K562 (cell line): ENCODE results near the gene SLC26A5. TPM values are rescaled to one million over a fixed set of nuclear protein-coding genes. Genes with fewer than 3 reads are reported as not detected.

Source experiments
- ATAC-seq: fragments of 200-7000 bp; cut with Tn5 transposase; 3 replicates; pipeline ENCODE4 v1.9.1; 2020; ENCODE audit warnings: moderate library complexity
- BruUV-seq: library from RNA; stranded (reverse); fragments of 400-500 nt; replicated peaks from 2 replicates; lab custom pipeline; 2021; lab: Mats Ljungman, UMichigan
- CTCF ChIA-PET: fragments of 300-600 bp; formaldehyde crosslinking; extraction: SDS; loops from one replicate; lab custom pipeline; 2021; ENCODE audit warnings: low intra/inter-chr PET ratio; lab: Yijun Ruan, JAX
- POLR2A ChIA-PET: fragments of 300-600, 350-650 bp; sonication (Branson Sonifier 250); formaldehyde crosslinking; extraction: SDS; loops from one replicate; lab custom pipeline; 2021; ENCODE audit warnings: antibody characterized with exemption, inconsistent platforms; lab: Yijun Ruan, JAX
- DNase-seq, 4 experiments: peaks; one replicate each; pipeline versions ENCODE4 v3.0.0 to v3.0.0-alpha.2; 2011 to 2018; ENCODE audit warnings: low spot score in 3 of 4, mixed read lengths in 3 of 4; ENCODE audit errors: extremely low read depth in 1 of 4
- FAIRE-seq: peaks from 2 replicates; lab custom pipeline; 2011; peaks lifted over from hg19 to GRCh38; lab: Jason Lieb, UNC
- H2AFZ ChIP-seq: 2 replicates; pipeline ENCODE4 v1.6.0; 2011; ENCODE audit warnings: low read depth, low read length, control low read depth, inconsistent platforms
- H3K27ac ChIP-seq: fragments of 200-600 bp; 3 replicates; pipeline ENCODE4 v1.8.0; 2011; ENCODE audit warnings: low read depth, mild to moderate bottlenecking, control low read depth, inconsistent platforms, low read length, moderate library complexity, mixed read lengths; ENCODE audit errors: extremely low read depth
- H3K27me3 ChIP-seq, 2 experiments: fragments of 300-600 bp in 1 of 2; 2 replicates in 1 of 2; 3 replicates in 1 of 2; pipeline versions ENCODE4 v1.6.0 to v1.8.0; 2011; ENCODE audit warnings: inconsistent platforms in 2 of 2, low read length in 2 of 2, mild to moderate bottlenecking in 1 of 2, mixed read lengths in 1 of 2, moderate library complexity in 1 of 2; ENCODE audit not compliant: control insufficient read depth in 2 of 2, insufficient read depth in 2 of 2
- H3K36me3 ChIP-seq: fragments of 300-600 bp; 3 replicates; pipeline ENCODE4 v1.8.0; 2011; ENCODE audit warnings: mild to moderate bottlenecking, low read length, inconsistent platforms; ENCODE audit not compliant: control insufficient read depth, insufficient read depth
- H3K4me1 ChIP-seq, 2 experiments: fragments of 200-600 bp in 1 of 2; replicated peaks in 1 of 2; 2 replicates in 1 of 2; 3 replicates in 1 of 2; pipeline versions ENCODE4 v1.5.1 to v1.8.0; 2011; ENCODE audit warnings: inconsistent platforms in 2 of 2, low read length in 2 of 2, mild to moderate bottlenecking in 1 of 2, mixed read lengths in 1 of 2, moderate library complexity in 1 of 2; ENCODE audit not compliant: control insufficient read depth in 2 of 2, insufficient read depth in 2 of 2
- H3K4me2 ChIP-seq: 2 replicates; pipeline ENCODE4 v1.6.1; 2011; ENCODE audit warnings: low read length, control low read depth, inconsistent platforms, mixed read lengths; ENCODE audit not compliant: insufficient read depth
- H3K4me3 ChIP-seq: fragments of 200-600 bp; sonication (generic), shearing (Covaris generic); 2 replicates; pipeline ENCODE4 v1.5.1; 2016; ENCODE audit warnings: control low read depth, inconsistent platforms
- H3K79me2 ChIP-seq: fragments of 200-600 bp; 3 replicates; pipeline ENCODE4 v1.8.0; 2011; ENCODE audit warnings: low read length, inconsistent platforms; ENCODE audit not compliant: control insufficient read depth, insufficient read depth
- H3K9ac ChIP-seq, 2 experiments: 2 replicates each; pipeline versions ENCODE4 v1.6.0 to v1.6.1; 2011; ENCODE audit warnings: low read depth in 2 of 2, low read length in 2 of 2, control low read depth in 1 of 2, inconsistent platforms in 1 of 2, mild to moderate bottlenecking in 1 of 2, mixed read lengths in 1 of 2; ENCODE audit not compliant: insufficient read depth in 1 of 2
- H3K9me1 ChIP-seq: one replicate; pipeline ENCODE4 v1.6.0; 2011; ENCODE audit warnings: inconsistent platforms, mild to moderate bottlenecking, low read length, moderate library complexity; ENCODE audit not compliant: control insufficient read depth, insufficient read depth
- H3K9me3 ChIP-seq: replicated peaks from 2 replicates; pipeline ENCODE4 v1.5.1; 2011; ENCODE audit warnings: low read depth, low read length, inconsistent platforms; ENCODE audit not compliant: control insufficient read depth, insufficient read depth
- H4K20me1 ChIP-seq: replicated peaks from 2 replicates; pipeline ENCODE4 v1.6.1; 2011; ENCODE audit warnings: low read length, inconsistent platforms, mixed read lengths; ENCODE audit not compliant: control insufficient read depth, insufficient read depth
- CBFB ChIP-seq: sonication (generic); formaldehyde crosslinking; IDR thresholded peaks from 2 replicates; pipeline ENCODE4 v1.4.0; 2020; ENCODE audit warnings: mild to moderate bottlenecking, missing genetic modification reagents
- HNRNPLL ChIP-seq: fragments of 200-400 bp; formaldehyde crosslinking; IDR thresholded peaks from 2 replicates; pipeline ENCODE4 v1.6.1; 2017; ENCODE audit warnings: low read length, low read depth, mild to moderate bottlenecking; ENCODE audit not compliant: poor library complexity, severe bottlenecking
- KAT2B ChIP-seq: IDR thresholded peaks from one replicate; pipeline ENCODE4 v1.6.1; 2012; ENCODE audit warnings: low read depth, mild to moderate bottlenecking, control low read depth, inconsistent platforms, low read length, moderate library complexity
- NFYB ChIP-seq: IDR thresholded peaks from 2 replicates; pipeline ENCODE4 v1.6.1; 2011; ENCODE audit warnings: mild to moderate bottlenecking, moderate library complexity; ENCODE audit not compliant: insufficient read length; ENCODE audit errors: extremely low read depth
- POLR2A ChIP-seq: fragments of 450-650 bp; conservative IDR thresholded peaks from 2 replicates; pipeline ENCODE4 v1.6.1; 2016
- PPARD ChIP-seq: fragments of 250-450 bp; sonication (Bioruptor Pico); IDR thresholded peaks from 2 replicates; pipeline ENCODE4 v1.8.0; 2022; ENCODE audit warnings: inconsistent platforms, mild to moderate bottlenecking, moderate library complexity
- PRMT5 ChIP-seq: sonication (generic); formaldehyde crosslinking; IDR thresholded peaks from 2 replicates; pipeline ENCODE4 v1.5.0; 2020; ENCODE audit warnings: missing genetic modification reagents
- SMARCE1 ChIP-seq: fragments of 450-650 bp; IDR thresholded peaks from 2 replicates; pipeline ENCODE4 v1.7.1; 2016; ENCODE audit warnings: mild to moderate bottlenecking
- SRSF7 ChIP-seq: fragments of 200-400 bp; formaldehyde crosslinking; optimal IDR thresholded peaks from 2 replicates; pipeline ENCODE3; 2017; ENCODE audit warnings: mild to moderate bottlenecking, low read depth, low read length
- WGBS: fragments of 100-300 bp; shearing (Covaris generic); methylation state at CpG from one replicate; pipeline ENCODE4 v1.1.6; 2016; ENCODE audit warnings: low coverage, mixed read lengths; ENCODE audit not compliant: insufficient coverage; ENCODE audit errors: missing lambda C conversion rate; 5-methylcytosine and 5-hydroxymethylcytosine counted together
- in situ Hi-C: fragments of 300-500 bp; cut with MboI; formaldehyde crosslinking; loops from 4 replicates; pipeline ENCODE4 v1.15.0; 2018; ENCODE audit warnings: inconsistent platforms, mixed read lengths
- intact Hi-C: fragments of 100-400 bp; cut with micrococcal nuclease; formaldehyde crosslinking; loops from 2 replicates; pipeline ENCODE4 v1.14.2; 2022
- polyA plus RNA-seq, 8 experiments: library from polyadenylated mRNA; depleted of rRNA in 4 of 8; stranded (reverse) in 5 of 8; unstranded in 3 of 8; fragments of >200 nt; fragmentation: Nextera tagmentation in 2 of 8; fragmentation: Illumina TruSeq in 1 of 8; extraction: Ambion mirVana in 2 of 8; extraction: Trizol in 1 of 8; gene quantifications; 2 replicates each; pipeline versions ENCODE4 v1.2.1 to v1.2.3, GENCODE V29; 2011 to 2014; ENCODE audit warnings: inconsistent platforms in 1 of 8, missing spikeins in 1 of 8
- total RNA-seq, 7 experiments: library from RNA; depleted of rRNA in 6 of 7; stranded (reverse); fragments of >200 nt in 6 of 7; fragmentation: Illumina TruSeq in 2 of 7; extraction: Trizol in 2 of 7; gene quantifications; 2 replicates each; pipeline versions ENCODE4 v1.2.1 to v1.2.3, GENCODE V29; 2011 to 2021; ENCODE audit warnings: low replicate concordance in 1 of 7
- TF ChIP-seq, protein P1 (sequence below): fragments of 450-650 bp; IDR thresholded peaks from 2 replicates; pipeline ENCODE4 v1.6.1; 2016; ENCODE audit warnings: antibody characterized with exemption
- TF ChIP-seq, protein P2 (sequence below): IDR thresholded peaks from 2 replicates; pipeline ENCODE4 v1.6.1; 2011; ENCODE audit not compliant: insufficient read length; ENCODE audit errors: extremely low read depth
- TF ChIP-seq, protein P3 (sequence below): fragments of 250-450 bp; sonication (Bioruptor Pico); IDR thresholded peaks from 2 replicates; pipeline ENCODE4 v1.8.0; 2021; ENCODE audit warnings: mild to moderate bottlenecking, moderate library complexity

The SLC26A5 gene
- total and polyA plus RNA-seq, 9 of the 15 experiments (the other 6 are each of a cell fraction or from before 2014, with no cell fraction given): not detected

DNA sequence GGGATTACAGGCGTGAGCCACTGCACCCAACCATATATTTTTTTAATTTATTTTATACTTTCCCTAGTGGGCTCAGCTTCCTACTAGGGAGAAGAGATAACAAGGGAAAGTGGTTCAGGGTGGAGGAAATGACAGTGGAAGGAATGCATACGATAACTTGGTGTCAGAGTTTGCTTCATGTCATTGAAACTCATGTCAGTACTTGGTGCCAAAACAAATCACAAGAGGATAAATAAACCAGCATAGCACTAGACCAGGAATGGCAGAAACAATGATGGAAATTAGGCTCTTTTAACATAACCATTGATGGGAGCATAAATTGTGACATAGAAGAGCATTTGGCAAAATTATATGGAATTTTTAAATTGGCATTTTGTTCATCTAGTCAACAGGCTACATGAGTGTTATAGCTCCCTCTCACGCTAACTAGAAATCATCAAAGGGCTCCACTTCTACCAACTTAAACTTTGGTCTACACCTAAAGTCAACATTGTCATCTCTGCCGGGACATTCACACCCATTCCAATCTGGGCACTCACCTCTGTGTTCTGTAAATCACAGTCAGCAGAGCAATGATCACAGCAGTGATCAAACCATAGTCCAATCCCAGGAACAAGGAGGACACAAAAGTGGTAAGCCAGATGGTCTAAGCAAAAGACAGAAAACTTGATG, 57.4 kb downstream of the SLC26A5 start:
- Histone ChIP-seq H3K4me3 (no peak overlapping the region), H3K27ac (no peak overlapping the region), H3K9me1 (no peaks in the 10 kb centered on the region), H3K4me2 (no peak overlapping the region), H2AFZ (no peak overlapping the region), H3K9ac (no peak overlapping the region), H3K9me3 (no peaks in the 10 kb centered on the region), H3K36me3 (no peaks in the 10 kb centered on the region), H3K79me2 (no peaks in the 10 kb centered on the region), H3K4me1 (peaks cover 3 to 4% of the 10 kb centered on the region in 2 experiments; a peak in 2 of 5 replicates), H3K27me3 (peaks cover 10% of the 10 kb centered on the region in 2 experiments; a peak in 3 of 5 replicates), H4K20me1 (no peaks in the 10 kb centered on the region)
- WGBS: 6% methylated on average over 4 of the region's 4 CpGs
- CTCF ChIA-PET: no interaction called here
- BruUV-seq: no TSS peak
- no peak for DNase-seq
- no peak for FAIRE-seq
- no peak for TF ChIP-seq NFYB
- TF ChIP-seq, protein P1, sequence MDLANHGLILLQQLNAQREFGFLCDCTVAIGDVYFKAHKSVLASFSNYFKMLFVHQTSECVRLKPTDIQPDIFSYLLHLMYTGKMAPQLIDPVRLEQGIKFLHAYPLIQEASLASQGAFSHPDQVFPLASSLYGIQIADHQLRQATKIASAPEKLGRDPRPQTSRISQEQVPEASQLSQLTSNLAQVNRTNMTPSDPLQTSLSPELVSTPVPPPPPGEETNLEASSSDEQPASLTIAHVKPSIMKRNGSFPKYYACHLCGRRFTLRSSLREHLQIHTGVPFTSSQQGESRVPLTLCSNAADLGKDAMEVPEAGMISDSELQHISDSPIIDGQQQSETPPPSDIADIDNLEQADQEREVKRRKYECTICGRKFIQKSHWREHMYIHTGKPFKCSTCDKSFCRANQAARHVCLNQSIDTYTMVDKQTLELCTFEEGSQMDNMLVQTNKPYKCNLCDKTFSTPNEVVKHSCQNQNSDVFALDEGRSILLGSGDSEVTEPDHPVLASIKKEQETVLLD: no peak
- no peak for TF ChIP-seq PPARD (CRISPR knock-in tag)
- TF ChIP-seq SMARCE1: no peak
- no peak for TF ChIP-seq CBFB (CRISPR knock-in tag)
- TF ChIP-seq, protein P2, sequence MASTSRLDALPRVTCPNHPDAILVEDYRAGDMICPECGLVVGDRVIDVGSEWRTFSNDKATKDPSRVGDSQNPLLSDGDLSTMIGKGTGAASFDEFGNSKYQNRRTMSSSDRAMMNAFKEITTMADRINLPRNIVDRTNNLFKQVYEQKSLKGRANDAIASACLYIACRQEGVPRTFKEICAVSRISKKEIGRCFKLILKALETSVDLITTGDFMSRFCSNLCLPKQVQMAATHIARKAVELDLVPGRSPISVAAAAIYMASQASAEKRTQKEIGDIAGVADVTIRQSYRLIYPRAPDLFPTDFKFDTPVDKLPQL: no peak
- no peak for TF ChIP-seq PRMT5 (CRISPR knock-in tag)
- no peak for TF ChIP-seq POLR2A
- TF ChIP-seq, protein P3, sequence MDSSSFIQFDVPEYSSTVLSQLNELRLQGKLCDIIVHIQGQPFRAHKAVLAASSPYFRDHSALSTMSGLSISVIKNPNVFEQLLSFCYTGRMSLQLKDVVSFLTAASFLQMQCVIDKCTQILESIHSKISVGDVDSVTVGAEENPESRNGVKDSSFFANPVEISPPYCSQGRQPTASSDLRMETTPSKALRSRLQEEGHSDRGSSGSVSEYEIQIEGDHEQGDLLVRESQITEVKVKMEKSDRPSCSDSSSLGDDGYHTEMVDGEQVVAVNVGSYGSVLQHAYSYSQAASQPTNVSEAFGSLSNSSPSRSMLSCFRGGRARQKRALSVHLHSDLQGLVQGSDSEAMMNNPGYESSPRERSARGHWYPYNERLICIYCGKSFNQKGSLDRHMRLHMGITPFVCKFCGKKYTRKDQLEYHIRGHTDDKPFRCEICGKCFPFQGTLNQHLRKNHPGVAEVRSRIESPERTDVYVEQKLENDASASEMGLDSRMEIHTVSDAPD (CRISPR knock-in tag): no peak
- no peak for TF ChIP-seq KAT2B
- TF ChIP-seq SRSF7: no peak
- TF ChIP-seq HNRNPLL: no peak
- intact Hi-C loops (no loop called here), in situ Hi-C loops (no loop called here)
- POLR2A ChIA-PET: interaction anchor here (0.7 to 1.7 kb wide), 4 partner anchors 11 to 41 kb away, joined by 3 to 4 read pairs (median 3); no protein-coding TSS in a partner anchor
- ATAC-seq: no peak
